PC-9 (cell line): Measurements from ENCODE around the gene KCNT2. TPM values are rescaled to one million over a fixed set of nuclear protein-coding genes. Genes with fewer than 3 reads are reported as not detected.

Source experiments
- BruUV-seq: library from RNA; stranded (reverse); fragments of 400-500 nt; replicated peaks from 2 replicates; lab custom pipeline; 2021; lab: Mats Ljungman, UMichigan
- CTCF ChIA-PET: fragments of 300-600 bp; sonication (Branson Sonifier 250); formaldehyde crosslinking; loops from one replicate; lab custom pipeline; 2022; ENCODE audit warnings: antibody characterized with exemption; lab: Charles Lee
- POLR2A ChIA-PET: fragments of 300-600 bp; sonication (Branson Sonifier 250); formaldehyde crosslinking; loops from one replicate; lab custom pipeline; 2022; ENCODE audit warnings: antibody characterized with exemption; ENCODE audit not compliant: unreplicated experiment; lab: Charles Lee
- DNase-seq, 2 experiments: peaks; one replicate each; pipeline versions ENCODE4 v3.0.0 to v3.0.0-alpha.2; 2015 to 2022; ENCODE audit warnings: mixed read lengths in 1 of 2
- H2AFZ ChIP-seq: fragments of 200-600 bp; sonication (generic); 2 replicates; pipeline ENCODE4 v1.8.1; 2017; ENCODE audit warnings: antibody characterized with exemption
- H3F3A ChIP-seq: fragments of 200-600 bp; sonication (generic); 2 replicates; pipeline ENCODE4 v1.8.1; 2017; ENCODE audit warnings: antibody characterized with exemption, mild to moderate bottlenecking, low read depth; ENCODE audit not compliant: insufficient read depth
- H3K27ac ChIP-seq: fragments of 200-600 bp; sonication (generic); 2 replicates; pipeline ENCODE4 v1.6.1; 2016; ENCODE audit warnings: mixed run types
- H3K27me3 ChIP-seq: fragments of 200-600 bp; sonication (generic); 2 replicates; pipeline ENCODE4 v1.6.1; 2016; ENCODE audit warnings: low read depth, mixed run types; ENCODE audit not compliant: insufficient read depth
- H3K36me3 ChIP-seq: fragments of 200-600 bp; sonication (generic); 2 replicates; pipeline ENCODE4 v1.6.1; 2016; ENCODE audit warnings: low read depth, mixed run types
- H3K4me1 ChIP-seq: fragments of 200-600 bp; sonication (generic); replicated peaks from 2 replicates; pipeline ENCODE4 v1.6.1; 2016; ENCODE audit warnings: mixed run types; ENCODE audit not compliant: insufficient read depth
- H3K4me2 ChIP-seq: fragments of 200-600 bp; sonication (generic); 2 replicates; pipeline ENCODE4 v1.6.1; 2017; ENCODE audit warnings: mixed run types
- H3K4me3 ChIP-seq: fragments of 200-600 bp; sonication (generic); 2 replicates; pipeline ENCODE4 v1.6.1; 2016; ENCODE audit warnings: mixed run types
- H3K79me2 ChIP-seq: fragments of 200-600 bp; sonication (generic); 2 replicates; pipeline ENCODE4 v1.6.1; 2017; ENCODE audit warnings: low read depth, mixed run types
- H3K9me2 ChIP-seq: fragments of 200-600 bp; sonication (generic); 2 replicates; pipeline ENCODE4 v1.8.1; 2017; ENCODE audit warnings: mild to moderate bottlenecking; ENCODE audit not compliant: insufficient read depth
- H3K9me3 ChIP-seq: fragments of 200-600 bp; sonication (generic); 2 replicates; pipeline ENCODE4 v1.8.1; 2016; ENCODE audit warnings: low read depth; ENCODE audit not compliant: insufficient read depth
- H4K20me1 ChIP-seq: fragments of 200-600 bp; sonication (generic); 2 replicates; pipeline ENCODE4 v1.8.1; 2017; ENCODE audit not compliant: insufficient read depth
- CTCF ChIP-seq: fragments of 200-600 bp; sonication (generic); conservative IDR thresholded peaks from 2 replicates; pipeline ENCODE4 v1.6.1; 2017; ENCODE audit warnings: mixed run types, antibody characterized with exemption, mild to moderate bottlenecking, moderate library complexity
- EZH2 ChIP-seq: fragments of 200-600 bp; sonication (generic); IDR thresholded peaks from 2 replicates; pipeline ENCODE4 v1.8.0; 2017; ENCODE audit warnings: antibody characterized with exemption, low read depth
- intact Hi-C: fragments of 100-400 bp; cut with micrococcal nuclease; formaldehyde crosslinking; loops from one replicate; pipeline ENCODE4 v1.10.0; 2022; ENCODE audit not compliant: unreplicated experiment
- total RNA-seq: library from RNA; stranded (reverse); gene quantifications from 2 replicates; pipeline ENCODE4 v1.2.3, GENCODE V29; 2021

KCNT2 gene
- total RNA-seq, 1 experiment from 2014 or later = 0.90 TPM

- no peaks in the 10 kb centered on the region; the same call in 1 of the 2 replicates for H3F3A ChIP-seq
- no peaks in the 10 kb centered on the region for H3K36me3 ChIP-seq
- H3K27me3 ChIP-seq = no peaks in the 10 kb centered on the region
- no peaks in the 10 kb centered on the region for H3K9me3 ChIP-seq
- TF ChIP-seq CTCF (no peak), EZH2 (no peak)
- peaks cover 5% of the 10 kb centered on the region; the same call in 1 of the 2 replicates for H3K9me2 ChIP-seq
- intact Hi-C loops = no loop called here
- H3K4me1 ChIP-seq = no peaks in the 10 kb centered on the region
- DNase-seq = no peak
- no peak overlapping the region; the same call in 1 of the 2 replicates for H2AFZ ChIP-seq
- no peaks in the 10 kb centered on the region for H3K79me2 ChIP-seq
- ChIA-PET CTCF (no interaction called here), POLR2A (no interaction called here)
- H4K20me1 ChIP-seq = no peaks in the 10 kb centered on the region
- no TSS peak for BruUV-seq
- H3K27ac ChIP-seq = no peak overlapping the region
- no peak overlapping the region for H3K4me2 ChIP-seq
- H3K4me3 ChIP-seq = no peak overlapping the region
Measured at GRCh38 chr1:196367838-196368237, 240.4 kb downstream of the KCNT2 start.

GRCh38 chr1:196366817-196367495 is 241.3 kb downstream of the KCNT2 start:
- TF ChIP-seq CTCF = no peak
- no peak for TF ChIP-seq EZH2
- no peak for DNase-seq
- H3K27ac ChIP-seq = no peak overlapping the region
- no peaks in the 10 kb centered on the region for H3K9me3 ChIP-seq
- intact Hi-C loops = no loop called here
- H4K20me1 ChIP-seq = no peaks in the 10 kb centered on the region
- H2AFZ ChIP-seq = no peak overlapping the region
- no peaks in the 10 kb centered on the region; the same call in 1 of the 2 replicates for H3F3A ChIP-seq
- ChIA-PET CTCF (no interaction called here), POLR2A (no interaction called here)
- no TSS peak for BruUV-seq
- no peaks in the 10 kb centered on the region for H3K4me1 ChIP-seq
- no peaks in the 10 kb centered on the region for H3K27me3 ChIP-seq
- peaks cover 10% of the 10 kb centered on the region; the same call in 1 of the 2 replicates for H3K9me2 ChIP-seq
- no peak overlapping the region for H3K4me2 ChIP-seq
- no peak overlapping the region for H3K4me3 ChIP-seq
- no peaks in the 10 kb centered on the region for H3K79me2 ChIP-seq
- H3K36me3 ChIP-seq = no peaks in the 10 kb centered on the region

GRCh38 chr1:196361112-196361714 is 247.0 kb downstream of the KCNT2 start:
- TF ChIP-seq CTCF = no peak
- TF ChIP-seq EZH2 = no peak
- Histone ChIP-seq H3K27me3 (no peaks in the 10 kb centered on the region), H3K4me2 (no peak overlapping the region), H3K4me3 (no peak overlapping the region), H4K20me1 (no peaks in the 10 kb centered on the region), H3K4me1 (0 out of 2 replicates have a peak, but pooled peaks cover 4% of the 10 kb centered on the region), H3K9me2 (peaks cover 10% of the 10 kb centered on the region; the same call in 1 of the 2 replicates), H3K9me3 (no peaks in the 10 kb centered on the region), H3K79me2 (no peaks in the 10 kb centered on the region), H3F3A (no peaks in the 10 kb centered on the region; the same call in 1 of the 2 replicates), H3K27ac (no peak overlapping the region), H2AFZ (no peak overlapping the region), H3K36me3 (no peaks in the 10 kb centered on the region)
- POLR2A ChIA-PET = no interaction called here
- BruUV-seq = no TSS peak
- no peak for DNase-seq
- intact Hi-C loops = loop anchor here (5.0 kb wide), 1 partner anchor 301 kb away; no protein-coding TSS in a partner anchor
- CTCF ChIA-PET = interaction anchor here (0.6 kb wide), 1 partner anchor 298 kb away, joined by 5 read pairs; no protein-coding TSS in a partner anchor
